ENCODE data around the gene NDRG4. TPM values are rescaled to one million over a fixed set of nuclear protein-coding genes. Genes with fewer than 3 reads are reported as not detected.

NDRG4 gene
- total RNA-seq, 1 experiment from 2014 or later = not detected

DNA sequence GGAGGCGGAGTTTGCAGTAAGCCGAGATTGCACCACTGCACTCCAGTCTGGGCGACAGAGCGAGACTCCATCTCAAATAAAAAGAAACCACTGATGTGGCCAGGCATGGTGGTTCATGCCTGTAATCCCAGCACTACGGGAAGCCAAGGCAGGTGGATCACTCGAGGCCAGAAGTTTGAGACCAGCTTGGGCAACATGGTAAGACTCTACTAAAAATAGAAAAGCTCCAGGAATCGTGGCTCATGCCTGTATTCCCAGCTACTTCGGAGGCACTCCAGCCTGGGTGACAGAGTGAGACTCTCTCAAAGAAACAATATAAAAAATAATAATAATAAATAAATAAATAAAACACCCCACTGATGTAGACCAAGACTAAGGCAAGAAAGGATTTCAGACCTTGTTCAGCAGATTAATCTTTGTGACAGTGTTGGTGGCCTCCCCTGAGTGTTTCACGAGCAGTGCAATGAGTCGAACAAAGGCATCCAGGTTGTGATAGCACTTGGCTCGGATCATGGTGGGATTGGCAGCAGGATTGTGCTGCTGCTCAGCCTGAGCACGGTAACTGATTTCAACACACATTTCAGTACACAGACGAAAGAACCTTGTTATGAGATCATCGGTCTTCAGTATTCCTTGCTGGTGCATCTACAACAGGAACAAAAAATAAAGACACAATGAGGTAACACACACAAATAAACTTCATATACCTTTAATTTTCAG is 34.0 kb downstream of the NDRG4 start:
- ChIA-PET POLR2A (no interaction called here), CTCF (interaction anchor here (0.5 to 0.6 kb wide), 2 partner anchors 127 to 262 kb away, joined by 4 read pairs; no protein-coding TSS in a partner anchor)
- Mint-ChIP-seq H3K36me3 (ENCODE audit: insufficient read depth, unreplicated experiment) (peaks cover 100% of the 10 kb centered on the region), H3K27me3 (ENCODE audit: insufficient read depth, unreplicated experiment) (no peaks in the 10 kb centered on the region), H3K9me3 (ENCODE audit: unreplicated experiment) (no peaks in the 10 kb centered on the region), H3K4me3 (ENCODE audit: unreplicated experiment) (no peak overlapping the region), H3K4me1 (ENCODE audit: insufficient read depth, unreplicated experiment) (no peaks in the 10 kb centered on the region), H3K27ac (ENCODE audit: low read depth, unreplicated experiment) (no peak overlapping the region)
- DNase-seq (ENCODE audit: unreplicated experiment) = no peak
- intact Hi-C loops (cut with micrococcal nuclease) = no loop called here
- BruUV-seq (replicated peaks) = no TSS peak
- TF ChIP-seq, protein P1, sequence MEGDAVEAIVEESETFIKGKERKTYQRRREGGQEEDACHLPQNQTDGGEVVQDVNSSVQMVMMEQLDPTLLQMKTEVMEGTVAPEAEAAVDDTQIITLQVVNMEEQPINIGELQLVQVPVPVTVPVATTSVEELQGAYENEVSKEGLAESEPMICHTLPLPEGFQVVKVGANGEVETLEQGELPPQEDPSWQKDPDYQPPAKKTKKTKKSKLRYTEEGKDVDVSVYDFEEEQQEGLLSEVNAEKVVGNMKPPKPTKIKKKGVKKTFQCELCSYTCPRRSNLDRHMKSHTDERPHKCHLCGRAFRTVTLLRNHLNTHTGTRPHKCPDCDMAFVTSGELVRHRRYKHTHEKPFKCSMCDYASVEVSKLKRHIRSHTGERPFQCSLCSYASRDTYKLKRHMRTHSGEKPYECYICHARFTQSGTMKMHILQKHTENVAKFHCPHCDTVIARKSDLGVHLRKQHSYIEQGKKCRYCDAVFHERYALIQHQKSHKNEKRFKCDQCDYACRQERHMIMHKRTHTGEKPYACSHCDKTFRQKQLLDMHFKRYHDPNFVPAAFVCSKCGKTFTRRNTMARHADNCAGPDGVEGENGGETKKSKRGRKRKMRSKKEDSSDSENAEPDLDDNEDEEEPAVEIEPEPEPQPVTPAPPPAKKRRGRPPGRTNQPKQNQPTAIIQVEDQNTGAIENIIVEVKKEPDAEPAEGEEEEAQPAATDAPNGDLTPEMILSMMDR (IDR thresholded peaks at IDR 0.05; ENCODE audit: unreplicated experiment) = no peak

DNA sequence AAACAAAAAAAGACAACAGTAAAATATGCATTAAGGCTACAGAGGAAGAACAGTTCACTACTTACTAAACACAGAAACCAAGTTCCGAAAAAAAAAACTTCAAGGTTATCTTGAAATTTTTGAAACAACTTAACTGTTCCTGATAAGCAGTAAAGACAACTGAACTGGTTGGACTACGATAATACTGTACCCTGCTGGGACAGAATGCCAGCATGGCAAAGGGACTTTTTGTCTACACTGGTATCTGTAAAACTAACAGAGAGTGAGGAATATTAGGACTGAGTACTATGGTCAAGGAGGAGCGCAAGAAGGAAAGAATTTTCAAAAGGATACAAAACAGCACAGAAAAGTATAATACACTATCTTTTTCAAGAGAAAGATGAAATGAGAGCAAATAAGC is 35.2 kb downstream of the NDRG4 start:
- CTCF ChIA-PET = interaction anchor here (0.6 kb wide), 1 partner anchor 14 kb away, joined by 3 read pairs; no protein-coding TSS in a partner anchor

DNA sequence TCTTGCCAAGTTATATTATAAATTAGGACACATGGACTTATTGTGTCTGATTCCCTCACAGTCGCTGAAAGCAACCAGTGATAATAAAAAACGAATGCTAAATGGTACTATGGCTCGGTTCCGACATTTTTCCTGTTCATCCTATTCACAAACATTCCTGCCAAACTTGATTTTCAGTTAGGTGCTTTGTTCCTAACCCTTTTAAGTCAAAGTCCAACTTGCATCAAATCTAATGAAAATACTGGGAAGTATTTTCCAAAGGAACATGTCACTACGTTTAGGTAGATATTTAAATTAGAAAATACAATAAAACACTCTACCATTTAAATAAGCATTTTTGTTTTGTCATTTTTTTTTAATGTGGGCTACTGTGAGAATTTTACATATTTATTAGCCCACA is 36.3 kb downstream of the NDRG4 start:
- DNase-seq (ENCODE audit: unreplicated experiment) = no peak
- TF ChIP-seq, protein P1 (IDR thresholded peaks at IDR 0.05; ENCODE audit: unreplicated experiment) = no peak
- ChIA-PET POLR2A (no interaction called here), CTCF (no interaction called here)
- no peak overlapping the region for H3K27ac Mint-ChIP-seq (ENCODE audit: low read depth, unreplicated experiment)
- intact Hi-C loops (cut with micrococcal nuclease) = no loop called here
- H3K4me3 Mint-ChIP-seq (ENCODE audit: unreplicated experiment) = no peak overlapping the region
- no peaks in the 10 kb centered on the region for H3K27me3 Mint-ChIP-seq (ENCODE audit: insufficient read depth, unreplicated experiment)
- BruUV-seq (replicated peaks) = no TSS peak
- no peaks in the 10 kb centered on the region for H3K4me1 Mint-ChIP-seq (ENCODE audit: insufficient read depth, unreplicated experiment)
- peaks cover 100% of the 10 kb centered on the region for H3K36me3 Mint-ChIP-seq (ENCODE audit: insufficient read depth, unreplicated experiment)
- H3K9me3 Mint-ChIP-seq (ENCODE audit: unreplicated experiment) = no peaks in the 10 kb centered on the region

More for the DNA sequence above, 35.2 kb downstream of the NDRG4 start:
- DNase-seq (ENCODE audit: unreplicated experiment) = no peak
- no peaks in the 10 kb centered on the region for H3K9me3 Mint-ChIP-seq (ENCODE audit: unreplicated experiment)
- no peak overlapping the region for H3K27ac Mint-ChIP-seq (ENCODE audit: low read depth, unreplicated experiment)
- H3K4me3 Mint-ChIP-seq (ENCODE audit: unreplicated experiment) = no peak overlapping the region
- no peaks in the 10 kb centered on the region for H3K4me1 Mint-ChIP-seq (ENCODE audit: insufficient read depth, unreplicated experiment)
- BruUV-seq (replicated peaks) = no TSS peak
- POLR2A ChIA-PET = no interaction called here
- peaks cover 100% of the 10 kb centered on the region for H3K36me3 Mint-ChIP-seq (ENCODE audit: insufficient read depth, unreplicated experiment)
- TF ChIP-seq, protein P1 (IDR thresholded peaks at IDR 0.05; ENCODE audit: unreplicated experiment) = no peak
- intact Hi-C loops (cut with micrococcal nuclease) = no loop called here
- H3K27me3 Mint-ChIP-seq (ENCODE audit: insufficient read depth, unreplicated experiment) = no peaks in the 10 kb centered on the region

DNA sequence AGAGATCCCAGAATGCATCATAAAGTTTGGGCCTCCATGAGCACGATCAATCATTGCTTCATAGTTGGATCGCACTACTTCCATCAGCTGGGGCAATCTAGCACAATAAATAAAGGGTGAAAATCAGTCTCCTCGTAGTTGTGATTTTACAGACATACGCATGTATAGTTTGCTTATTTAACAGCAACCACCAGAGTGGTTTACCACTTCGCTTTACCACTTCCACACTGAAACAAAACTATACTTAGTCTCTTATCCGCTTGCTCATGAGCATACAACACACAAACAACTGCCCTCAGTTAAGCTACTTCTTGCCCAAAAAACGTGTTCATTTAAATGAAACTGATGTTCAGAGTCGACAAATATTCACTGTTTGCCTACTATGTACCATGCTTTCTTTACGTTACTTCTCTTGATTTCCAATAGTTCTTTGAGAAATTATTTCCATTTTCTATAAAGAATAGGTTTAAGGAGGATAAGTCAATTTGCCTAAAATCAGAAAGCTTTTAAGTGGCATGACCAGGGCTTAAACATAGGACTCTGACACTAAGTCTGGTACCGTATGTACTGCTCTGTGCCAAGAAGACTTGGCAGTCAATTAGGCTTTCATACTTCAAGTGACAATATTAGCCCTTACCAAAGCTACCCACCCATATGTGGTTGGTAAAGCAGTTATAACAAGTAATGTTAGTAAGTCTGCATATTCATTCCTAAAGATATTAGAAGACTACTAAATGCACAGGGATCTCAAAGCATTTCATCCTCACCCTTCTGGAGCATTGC is 37.4 kb downstream of the NDRG4 start:
- TF ChIP-seq, protein P1 (IDR thresholded peaks at IDR 0.05; ENCODE audit: unreplicated experiment) = no peak
- Mint-ChIP-seq H3K27me3 (ENCODE audit: insufficient read depth, unreplicated experiment) (no peaks in the 10 kb centered on the region), H3K9me3 (ENCODE audit: unreplicated experiment) (no peaks in the 10 kb centered on the region), H3K4me3 (ENCODE audit: unreplicated experiment) (no peak overlapping the region), H3K36me3 (ENCODE audit: insufficient read depth, unreplicated experiment) (peaks cover 100% of the 10 kb centered on the region), H3K4me1 (ENCODE audit: insufficient read depth, unreplicated experiment) (no peaks in the 10 kb centered on the region), H3K27ac (ENCODE audit: low read depth, unreplicated experiment) (no peak overlapping the region)
- ChIA-PET POLR2A (interaction anchor here (1.1 kb wide), 1 partner anchor 12 kb away, joined by 3 read pairs; no protein-coding TSS in a partner anchor), CTCF (no interaction called here)
- intact Hi-C loops (cut with micrococcal nuclease) = no loop called here
- no TSS peak for BruUV-seq (replicated peaks)
- DNase-seq (ENCODE audit: unreplicated experiment) = no peak

Measured in MCF 10A (cell line).